NCI-H1436 treated with DMSO at 0.1 percent for 48 hours (cell line): ENCODE measurements around the gene ADARB2.

ENCODE experiments used
- DNase-seq: peaks from one replicate; lab custom pipeline; 2025; lab: John Stamatoyannopoulos, UW

ADARB2 gene

GRCh38 chr10:1187151-1187854, 550.0 kb downstream of the ADARB2 start:
- no peak for DNase-seq

GRCh38 chr10:1186683-1186990, 550.7 kb downstream of the ADARB2 start:
- no peak for DNase-seq

- DNase-seq: no peak
Measured at GRCh38 chr10:1185911-1186682, 551.2 kb downstream of the ADARB2 start.

- no peak for DNase-seq
Measured at GRCh38 chr10:1184541-1185430, 552.5 kb downstream of the ADARB2 start.

- no peak for DNase-seq
Measured at GRCh38 chr10:1183701-1184100, 553.6 kb downstream of the ADARB2 start.

GRCh38 chr10:1183033-1183396, 554.3 kb downstream of the ADARB2 start:
- no peak for DNase-seq

GRCh38 chr10:1182280-1183032, 554.9 kb downstream of the ADARB2 start:
- no peak for DNase-seq

- no peak for DNase-seq
Measured at GRCh38 chr10:1180836-1181235, 556.5 kb downstream of the ADARB2 start.

GRCh38 chr10:1180071-1180730, 557.1 kb downstream of the ADARB2 start:
- no peak for DNase-seq

- DNase-seq: no peak
Measured at GRCh38 chr10:1179346-1180070, 557.8 kb downstream of the ADARB2 start.

GRCh38 chr10:1178506-1178905, 558.8 kb downstream of the ADARB2 start:
- DNase-seq: no peak

GRCh38 chr10:1177936-1178335, 559.4 kb downstream of the ADARB2 start:
- no peak for DNase-seq

- DNase-seq: no peak
Measured at GRCh38 chr10:1175956-1176565, 561.3 kb downstream of the ADARB2 start.

- no peak for DNase-seq
Measured at GRCh38 chr10:1174022-1174421, 563.3 kb downstream of the ADARB2 start.

- DNase-seq: no peak
Measured at GRCh38 chr10:1173091-1173490, 564.2 kb downstream of the ADARB2 start.

GRCh38 chr10:1172256-1172984, 564.9 kb downstream of the ADARB2 start:
- DNase-seq: no peak

GRCh38 chr10:1171586-1171985, 565.7 kb downstream of the ADARB2 start:
- no peak for DNase-seq

GRCh38 chr10:1171182-1171581, 566.1 kb downstream of the ADARB2 start:
- no peak for DNase-seq

GRCh38 chr10:1170867-1171180, 566.5 kb downstream of the ADARB2 start:
- no peak for DNase-seq
